Parathyroid adenoma (tissue), 2 donors: ENCODE measurements around the gene VAC14.

Experiments
- H2AFZ ChIP-seq: fragments of 300-600 bp; sonication (generic); one replicate; pipeline ENCODE4 v1.7.0; 2017; ENCODE audit warnings: antibody characterized with exemption, mild to moderate bottlenecking
- H3K27ac ChIP-seq: fragments of 300-600 bp; sonication (generic); one replicate; pipeline ENCODE4 v1.7.0; 2017
- H3K27me3 ChIP-seq: fragments of 300-600 bp; sonication (generic); one replicate; pipeline ENCODE4 v1.7.0; 2017; ENCODE audit warnings: low read length; ENCODE audit not compliant: control insufficient read depth, insufficient read depth
- H3K36me3 ChIP-seq: fragments of 300-600 bp; sonication (generic); one replicate; pipeline ENCODE4 v1.7.0; 2017; ENCODE audit warnings: low read length; ENCODE audit not compliant: control insufficient read depth, insufficient read depth
- H3K4me1 ChIP-seq: fragments of 300-600 bp; sonication (generic); one replicate; pipeline ENCODE4 v1.7.0; 2017; ENCODE audit warnings: control low read depth
- H3K4me2 ChIP-seq: fragments of 300-600 bp; sonication (generic); one replicate; pipeline ENCODE4 v1.7.0; 2017; ENCODE audit warnings: low read length
- H3K4me3 ChIP-seq: fragments of 300-600 bp; sonication (generic); one replicate; pipeline ENCODE4 v1.7.0; 2017; ENCODE audit warnings: low read depth, low read length
- H3K79me2 ChIP-seq: fragments of 300-600 bp; sonication (generic); one replicate; pipeline ENCODE4 v1.7.0; 2017; ENCODE audit warnings: control low read depth
- H3K9ac ChIP-seq: fragments of 300-600 bp; sonication (generic); one replicate; pipeline ENCODE4 v1.7.0; 2017; ENCODE audit warnings: mild to moderate bottlenecking
- H3K9me3 ChIP-seq: fragments of 300-600 bp; sonication (generic); one replicate; pipeline ENCODE4 v1.7.0; 2017; ENCODE audit warnings: low read length; ENCODE audit not compliant: control insufficient read depth
- CTCF ChIP-seq: fragments of 300-600 bp; sonication (generic); IDR thresholded peaks from one replicate; pipeline ENCODE4 v1.7.0; 2017; ENCODE audit warnings: antibody characterized with exemption, mild to moderate bottlenecking
- donor health status: primary hyperparathyroidism.

Gene VAC14

GRCh38 chr16:70681382-70682238 is 119.3 kb downstream of the VAC14 start:
- no peak overlapping the region for H3K9ac ChIP-seq
- H3K36me3 ChIP-seq = no peaks in the 10 kb centered on the region
- H2AFZ ChIP-seq = no peak overlapping the region
- H3K4me3 ChIP-seq = no peak overlapping the region
- TF ChIP-seq CTCF = no peak
- H3K4me2 ChIP-seq = no peak overlapping the region
- H3K79me2 ChIP-seq = peaks cover 16% of the 10 kb centered on the region
- no peaks in the 10 kb centered on the region for H3K9me3 ChIP-seq
- no peaks in the 10 kb centered on the region for H3K27me3 ChIP-seq
- H3K4me1 ChIP-seq = peaks cover 11% of the 10 kb centered on the region
- no peak overlapping the region for H3K27ac ChIP-seq

- H3K4me3 ChIP-seq = no peak overlapping the region
- no peak overlapping the region for H3K9ac ChIP-seq
- H3K9me3 ChIP-seq = no peaks in the 10 kb centered on the region
- H3K27me3 ChIP-seq = no peaks in the 10 kb centered on the region
- no peak overlapping the region for H2AFZ ChIP-seq
- H3K36me3 ChIP-seq = no peaks in the 10 kb centered on the region
- H3K27ac ChIP-seq = no peak overlapping the region
- H3K79me2 ChIP-seq = peaks cover 16% of the 10 kb centered on the region
- no peak for TF ChIP-seq CTCF
- H3K4me2 ChIP-seq = no peak overlapping the region
- H3K4me1 ChIP-seq = peaks cover 7% of the 10 kb centered on the region
Observed at GRCh38 chr16:70680495-70681381, 120.2 kb downstream of the VAC14 start.

GRCh38 chr16:70679671-70680494 is 121.1 kb downstream of the VAC14 start:
- Histone ChIP-seq H3K9ac (no peak overlapping the region), H3K27ac (no peak overlapping the region), H3K36me3 (no peaks in the 10 kb centered on the region), H3K4me2 (no peak overlapping the region), H3K79me2 (peaks cover 11% of the 10 kb centered on the region), H2AFZ (no peak overlapping the region), H3K4me1 (peaks cover 7% of the 10 kb centered on the region), H3K4me3 (no peak overlapping the region), H3K9me3 (no peaks in the 10 kb centered on the region), H3K27me3 (no peaks in the 10 kb centered on the region)
- no peak for TF ChIP-seq CTCF

GRCh38 chr16:70678898-70679670 is 121.9 kb downstream of the VAC14 start:
- Histone ChIP-seq H3K27ac (no peak overlapping the region), H3K4me3 (no peak overlapping the region), H3K79me2 (peaks cover 5% of the 10 kb centered on the region), H3K36me3 (no peaks in the 10 kb centered on the region), H3K27me3 (no peaks in the 10 kb centered on the region), H3K4me2 (no peak overlapping the region), H3K4me1 (peaks cover 2% of the 10 kb centered on the region), H2AFZ (no peak overlapping the region), H3K9ac (no peak overlapping the region), H3K9me3 (no peaks in the 10 kb centered on the region)
- TF ChIP-seq CTCF = no peak
